K562 (cell line): ENCODE data around the gene DCAF8L1. TPM values are rescaled to one million over a fixed set of nuclear protein-coding genes. Genes with fewer than 3 reads are reported as not detected.

ENCODE experiments used
- ATAC-seq: fragments of 200-7000 bp; cut with Tn5 transposase; 3 replicates; pipeline ENCODE4 v1.9.1; 2020; ENCODE audit warnings: moderate library complexity
- BruUV-seq: library from RNA; stranded (reverse); fragments of 400-500 nt; replicated peaks from 2 replicates; lab custom pipeline; 2021; lab: Mats Ljungman, UMichigan
- CTCF ChIA-PET: fragments of 300-600 bp; formaldehyde crosslinking; extraction: SDS; loops from one replicate; lab custom pipeline; 2021; ENCODE audit warnings: low intra/inter-chr PET ratio; lab: Yijun Ruan, JAX
- POLR2A ChIA-PET: fragments of 300-600, 350-650 bp; sonication (Branson Sonifier 250); formaldehyde crosslinking; extraction: SDS; loops from one replicate; lab custom pipeline; 2021; ENCODE audit warnings: antibody characterized with exemption, inconsistent platforms; lab: Yijun Ruan, JAX
- DNase-seq, 4 experiments: peaks; one replicate each; pipeline versions ENCODE4 v3.0.0 to v3.0.0-alpha.2; 2011 to 2018; ENCODE audit warnings: low spot score in 3 of 4, mixed read lengths in 3 of 4; ENCODE audit errors: extremely low read depth in 1 of 4
- FAIRE-seq: peaks from 2 replicates; lab custom pipeline; 2011; peaks lifted over from hg19 to GRCh38; lab: Jason Lieb, UNC
- H2AFZ ChIP-seq: 2 replicates; pipeline ENCODE4 v1.6.0; 2011; ENCODE audit warnings: low read depth, low read length, control low read depth, inconsistent platforms
- H3K27ac ChIP-seq: fragments of 200-600 bp; 3 replicates; pipeline ENCODE4 v1.8.0; 2011; ENCODE audit warnings: low read depth, mild to moderate bottlenecking, control low read depth, inconsistent platforms, low read length, moderate library complexity, mixed read lengths; ENCODE audit errors: extremely low read depth
- H3K27me3 ChIP-seq, 2 experiments: fragments of 300-600 bp in 1 of 2; 2 replicates in 1 of 2; 3 replicates in 1 of 2; pipeline versions ENCODE4 v1.6.0 to v1.8.0; 2011; ENCODE audit warnings: inconsistent platforms in 2 of 2, low read length in 2 of 2, mild to moderate bottlenecking in 1 of 2, mixed read lengths in 1 of 2, moderate library complexity in 1 of 2; ENCODE audit not compliant: control insufficient read depth in 2 of 2, insufficient read depth in 2 of 2
- H3K36me3 ChIP-seq: fragments of 300-600 bp; 3 replicates; pipeline ENCODE4 v1.8.0; 2011; ENCODE audit warnings: mild to moderate bottlenecking, low read length, inconsistent platforms; ENCODE audit not compliant: control insufficient read depth, insufficient read depth
- H3K4me1 ChIP-seq, 2 experiments: fragments of 200-600 bp in 1 of 2; replicated peaks in 1 of 2; 2 replicates in 1 of 2; 3 replicates in 1 of 2; pipeline versions ENCODE4 v1.5.1 to v1.8.0; 2011; ENCODE audit warnings: inconsistent platforms in 2 of 2, low read length in 2 of 2, mild to moderate bottlenecking in 1 of 2, mixed read lengths in 1 of 2, moderate library complexity in 1 of 2; ENCODE audit not compliant: control insufficient read depth in 2 of 2, insufficient read depth in 2 of 2
- H3K4me2 ChIP-seq: 2 replicates; pipeline ENCODE4 v1.6.1; 2011; ENCODE audit warnings: low read length, control low read depth, inconsistent platforms, mixed read lengths; ENCODE audit not compliant: insufficient read depth
- H3K4me3 ChIP-seq: fragments of 200-600 bp; sonication (generic), shearing (Covaris generic); 2 replicates; pipeline ENCODE4 v1.5.1; 2016; ENCODE audit warnings: control low read depth, inconsistent platforms
- H3K79me2 ChIP-seq: fragments of 200-600 bp; 3 replicates; pipeline ENCODE4 v1.8.0; 2011; ENCODE audit warnings: low read length, inconsistent platforms; ENCODE audit not compliant: control insufficient read depth, insufficient read depth
- H3K9ac ChIP-seq, 2 experiments: 2 replicates each; pipeline versions ENCODE4 v1.6.0 to v1.6.1; 2011; ENCODE audit warnings: low read depth in 2 of 2, low read length in 2 of 2, control low read depth in 1 of 2, inconsistent platforms in 1 of 2, mild to moderate bottlenecking in 1 of 2, mixed read lengths in 1 of 2; ENCODE audit not compliant: insufficient read depth in 1 of 2
- H3K9me1 ChIP-seq: one replicate; pipeline ENCODE4 v1.6.0; 2011; ENCODE audit warnings: inconsistent platforms, mild to moderate bottlenecking, low read length, moderate library complexity; ENCODE audit not compliant: control insufficient read depth, insufficient read depth
- H3K9me3 ChIP-seq: replicated peaks from 2 replicates; pipeline ENCODE4 v1.5.1; 2011; ENCODE audit warnings: low read depth, low read length, inconsistent platforms; ENCODE audit not compliant: control insufficient read depth, insufficient read depth
- H4K20me1 ChIP-seq: replicated peaks from 2 replicates; pipeline ENCODE4 v1.6.1; 2011; ENCODE audit warnings: low read length, inconsistent platforms, mixed read lengths; ENCODE audit not compliant: control insufficient read depth, insufficient read depth
- BRF1 ChIP-seq: IDR thresholded peaks from 3 replicates; pipeline ENCODE4 v1.6.1; 2011; ENCODE audit warnings: borderline replicate concordance, mild to moderate bottlenecking; ENCODE audit not compliant: insufficient read length; ENCODE audit errors: extremely low read depth
- DNMT1 ChIP-seq: fragments of 450-650 bp; IDR thresholded peaks from 2 replicates; pipeline ENCODE4 v1.6.1; 2016; ENCODE audit warnings: antibody characterized with exemption, mild to moderate bottlenecking
- GTF2A2 ChIP-seq: IDR thresholded peaks from 2 replicates; pipeline ENCODE4 v1.6.1; 2016; ENCODE audit warnings: mild to moderate bottlenecking, missing genetic modification characterization, missing compliant biosample characterization
- GTF3C2 ChIP-seq: IDR thresholded peaks from 3 replicates; pipeline ENCODE4 v1.6.1; 2011; ENCODE audit warnings: borderline replicate concordance, mild to moderate bottlenecking, moderate library complexity; ENCODE audit not compliant: insufficient read length; ENCODE audit errors: extremely low read depth
- MAZ ChIP-seq, 2 experiments: fragments of 450-650 bp in 1 of 2; sonication (generic) in 1 of 2; formaldehyde crosslinking; IDR thresholded peaks in 1 of 2; conservative IDR thresholded peaks in 1 of 2; 2 replicates each; pipeline versions ENCODE4 v1.4.0 to v1.5.0; 2020; ENCODE audit warnings: mild to moderate bottlenecking in 1 of 2, missing genetic modification reagents in 1 of 2
- ZBTB40 ChIP-seq, 2 experiments: fragments of 450-650 bp in 1 of 2; sonication (generic) in 1 of 2; formaldehyde crosslinking in 1 of 2; IDR thresholded peaks; 2 replicates each; pipeline versions ENCODE4 v1.7.1 to v1.9.0; 2016 to 2022; ENCODE audit warnings: inconsistent platforms in 1 of 2, mild to moderate bottlenecking in 1 of 2, missing genetic modification reagents in 1 of 2
- WGBS: fragments of 100-300 bp; shearing (Covaris generic); methylation state at CpG from one replicate; pipeline ENCODE4 v1.1.6; 2016; ENCODE audit warnings: low coverage, mixed read lengths; ENCODE audit not compliant: insufficient coverage; ENCODE audit errors: missing lambda C conversion rate; 5-methylcytosine and 5-hydroxymethylcytosine counted together
- in situ Hi-C: fragments of 300-500 bp; cut with MboI; formaldehyde crosslinking; loops from 4 replicates; pipeline ENCODE4 v1.15.0; 2018; ENCODE audit warnings: inconsistent platforms, mixed read lengths
- intact Hi-C: fragments of 100-400 bp; cut with micrococcal nuclease; formaldehyde crosslinking; loops from 2 replicates; pipeline ENCODE4 v1.14.2; 2022
- polyA plus RNA-seq, 8 experiments: library from polyadenylated mRNA; depleted of rRNA in 4 of 8; stranded (reverse) in 5 of 8; unstranded in 3 of 8; fragments of >200 nt; fragmentation: Nextera tagmentation in 2 of 8; fragmentation: Illumina TruSeq in 1 of 8; extraction: Ambion mirVana in 2 of 8; extraction: Trizol in 1 of 8; gene quantifications; 2 replicates each; pipeline versions ENCODE4 v1.2.1 to v1.2.3, GENCODE V29; 2011 to 2014; ENCODE audit warnings: inconsistent platforms in 1 of 8, missing spikeins in 1 of 8
- total RNA-seq, 7 experiments: library from RNA; depleted of rRNA in 6 of 7; stranded (reverse); fragments of >200 nt in 6 of 7; fragmentation: Illumina TruSeq in 2 of 7; extraction: Trizol in 2 of 7; gene quantifications; 2 replicates each; pipeline versions ENCODE4 v1.2.1 to v1.2.3, GENCODE V29; 2011 to 2021; ENCODE audit warnings: low replicate concordance in 1 of 7

The DCAF8L1 gene
- total and polyA plus RNA-seq, 9 of the 15 experiments (the other 6 are each of a cell fraction or from before 2014, with no cell fraction given) = 0.03 TPM; not detected in 7

DNA sequence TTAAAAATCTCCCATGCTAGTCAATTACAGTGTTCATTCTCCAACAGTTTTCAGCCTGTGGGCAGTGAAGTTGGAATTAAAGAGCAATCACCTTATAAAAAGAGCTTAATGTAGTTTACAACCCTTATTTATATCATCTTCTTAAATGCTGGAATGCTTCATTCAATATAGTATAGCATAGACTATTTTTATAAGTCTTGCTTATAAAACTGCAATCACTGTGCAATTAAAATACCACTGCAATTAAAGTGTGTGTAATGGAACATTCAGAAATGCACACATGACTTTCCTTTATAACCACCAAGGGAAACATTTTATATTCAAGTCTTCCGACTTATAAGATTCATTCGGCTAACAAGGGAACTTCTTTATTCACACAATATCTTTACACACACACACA lies 16.4 kb upstream of the DCAF8L1 start:
- H3K4me3 ChIP-seq = no peak overlapping the region
- ChIA-PET POLR2A (no interaction called here), CTCF (no interaction called here)
- FAIRE-seq (no peak), ATAC-seq (no peak), DNase-seq (no peak)
- no TSS peak for BruUV-seq
- H3K9me3 ChIP-seq = no peaks in the 10 kb centered on the region; the same call in 1 of the 2 replicates
- 0% methylated on average over 2 of the region's 2 CpGs for WGBS
- no peaks in the 10 kb centered on the region for H4K20me1 ChIP-seq
- intact Hi-C loops = no loop called here
- no peaks in the 10 kb centered on the region for H3K4me1 ChIP-seq
- no peak overlapping the region for H3K27ac ChIP-seq
- no peaks in the 10 kb centered on the region for H3K27me3 ChIP-seq
- H3K9me1 ChIP-seq = no peaks in the 10 kb centered on the region
- H3K9ac ChIP-seq = no peak overlapping the region
- in situ Hi-C loops = no loop called here
- no peak overlapping the region for H3K4me2 ChIP-seq
- H2AFZ ChIP-seq = no peak overlapping the region
- H3K79me2 ChIP-seq = no peaks in the 10 kb centered on the region
- no peaks in the 10 kb centered on the region for H3K36me3 ChIP-seq
- no peak for TF ChIP-seq DNMT1
- no peak for TF ChIP-seq BRF1
- TF ChIP-seq GTF2A2 = no peak
- TF ChIP-seq ZBTB40 (IDR thresholded peaks at IDR 0.05) = no peak
- no peak for TF ChIP-seq ZBTB40 (CRISPR knock-in tag; IDR thresholded peaks at IDR 0.05)
- no peak for TF ChIP-seq GTF3C2
- no peak for TF ChIP-seq MAZ (CRISPR knock-in tag; conservative IDR thresholded peaks at IDR 0.05 in 1 of 2, IDR thresholded peaks at IDR 0.05 in 1 of 2)
